Ovary (tissue), 9 donors: ENCODE measurements around the gene CNKSR3. TPM values are rescaled to one million over a fixed set of nuclear protein-coding genes. Genes with fewer than 3 reads are reported as not detected.

Experiments
- DNase-seq, 5 donors: peaks; one replicate each; pipeline ENCODE4 v3.0.0-alpha.2; 2019 to 2020
- H3K27ac ChIP-seq, 2 donors: fragments of 200-600 bp; one replicate each; pipeline versions ENCODE4 v1.5.1 to v1.8.0; 2019 to 2022
- H3K27me3 ChIP-seq: fragments of 200-600 bp; one replicate; pipeline ENCODE4 v1.8.0; 2022
- H3K36me3 ChIP-seq: fragments of 200-600 bp; sonication (generic); one replicate; pipeline ENCODE4 v1.5.1; 2019
- H3K4me1 ChIP-seq: one replicate; pipeline ENCODE4 v1.8.1; 2013; ENCODE audit warnings: mild to moderate bottlenecking, moderate library complexity; ENCODE audit not compliant: insufficient read depth
- H3K4me3 ChIP-seq: fragments of 200-600 bp; sonication (generic); one replicate; pipeline ENCODE4 v1.5.1; 2017
- H3K9me3 ChIP-seq, 2 donors: fragments of 200-600 bp in 1 of 2; sonication (generic) in 1 of 2; one replicate each; pipeline versions ENCODE4 v1.5.1 to v1.8.1; 2013 to 2019; ENCODE audit warnings: mild to moderate bottlenecking in 1 of 2, moderate library complexity in 1 of 2
- EP300 ChIP-seq: sonication (generic); formaldehyde crosslinking; IDR thresholded peaks from one replicate; pipeline ENCODE4 v1.6.1; 2017; ENCODE audit warnings: antibody characterized with exemption
- POLR2A ChIP-seq: fragments of 450-650 bp; IDR thresholded peaks from one replicate; pipeline ENCODE4 v1.6.1; 2017; ENCODE audit warnings: antibody characterized with exemption, mild to moderate bottlenecking, moderate library complexity
- WGBS, 3 donors: extraction: QIAGEN DNeasy Blood & Tissue Kit in 1 of 3; methylation state at CpG; one replicate each; pipeline versions ENCODE4 v1.1.5 to v1.1.7; 2013 to 2017; 5-methylcytosine and 5-hydroxymethylcytosine counted together
- intact Hi-C, 4 donors: fragments of 100-400 bp; cut with DNase I; formaldehyde crosslinking; loops; one replicate each; pipeline versions ENCODE4 v1.11.0 to v1.15.1; 2022 to 2023
- polyA plus RNA-seq, 2 donors: library from polyadenylated mRNA; stranded (reverse); fragments of 200-250 nt in 1 of 2; fragments of 350-450 nt in 1 of 2; fragmentation: Illumina TruSeq in 1 of 2; extraction: RNeasy Lipid Tissue Mini Kit (QIAGEN cat#74804) in 1 of 2; gene quantifications; one replicate each; pipeline ENCODE4 v1.2.3, GENCODE V29; 2013 to 2014
- total RNA-seq, 7 donors: library from RNA; depleted of rRNA in 2 of 7; stranded (reverse); fragments of >200 nt in 2 of 7; fragmentation: NEBNext Ultra II Directional in 3 of 7; extraction: Animal tissue kit (Norgen Biotek cat#: 25700) in 3 of 7; gene quantifications; one replicate each; pipeline versions ENCODE4 v1.1.0 to v1.2.4, GENCODE V29; 2016 to 2023
- TF ChIP-seq, protein P1 (sequence below), 3 donors: fragments of 450-650 bp in 2 of 3; fragments of 200-600 bp in 1 of 3; IDR thresholded peaks; one replicate each; pipeline versions ENCODE4 v1.5.1 to v1.8.0; 2016 to 2022; ENCODE audit warnings: antibody characterized with exemption in 3 of 3, mild to moderate bottlenecking in 1 of 3
- donor health status: DM: no; HTN: no; CAD: no; lungs with moderate emphysema.
- donor health status: DM: no; HTN: no; CAD: no.
- donor health status: Bipolar disorder and iron deficiency.
- donor health status: DM: yes; HTN: yes; CAD: no.
- donor health status: DM: no; HTN: no; CAD: no.
- donor health status: DM: yes; HTN: yes; CAD: no.

The CNKSR3 gene
- total and polyA plus RNA-seq, 9 donors = 8.6 to 16.7 (median 13.4) TPM

DNA sequence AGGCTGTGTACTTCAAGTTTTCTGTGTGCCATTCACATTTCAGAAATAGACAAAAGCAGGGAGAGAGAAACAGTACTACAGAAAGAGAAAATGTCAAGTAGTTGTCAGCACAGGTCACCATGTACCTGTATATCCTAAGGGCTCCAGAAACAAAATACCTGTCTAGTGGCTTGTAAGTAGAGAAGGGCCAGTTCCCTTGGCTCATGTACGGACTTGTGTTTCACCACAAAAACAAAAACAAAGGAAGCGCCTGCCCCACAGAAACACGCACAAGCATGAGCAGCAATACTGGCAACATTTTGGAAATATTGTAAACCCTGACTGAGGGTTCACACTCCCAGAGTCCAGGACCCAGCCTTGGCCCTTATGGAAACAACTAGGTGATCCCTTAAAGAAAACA lies 44.3 kb downstream of the CNKSR3 start:
- Histone ChIP-seq H3K36me3 (no peaks in the 10 kb centered on the region), H3K27me3 (no peaks in the 10 kb centered on the region), H3K27ac (no peak overlapping the region), H3K9me3 (no peaks in the 10 kb centered on the region), H3K4me1 (peaks cover 5% of the 10 kb centered on the region), H3K4me3 (no peak overlapping the region)
- TF ChIP-seq POLR2A (no peak), EP300 (no peak)
- TF ChIP-seq, protein P1, sequence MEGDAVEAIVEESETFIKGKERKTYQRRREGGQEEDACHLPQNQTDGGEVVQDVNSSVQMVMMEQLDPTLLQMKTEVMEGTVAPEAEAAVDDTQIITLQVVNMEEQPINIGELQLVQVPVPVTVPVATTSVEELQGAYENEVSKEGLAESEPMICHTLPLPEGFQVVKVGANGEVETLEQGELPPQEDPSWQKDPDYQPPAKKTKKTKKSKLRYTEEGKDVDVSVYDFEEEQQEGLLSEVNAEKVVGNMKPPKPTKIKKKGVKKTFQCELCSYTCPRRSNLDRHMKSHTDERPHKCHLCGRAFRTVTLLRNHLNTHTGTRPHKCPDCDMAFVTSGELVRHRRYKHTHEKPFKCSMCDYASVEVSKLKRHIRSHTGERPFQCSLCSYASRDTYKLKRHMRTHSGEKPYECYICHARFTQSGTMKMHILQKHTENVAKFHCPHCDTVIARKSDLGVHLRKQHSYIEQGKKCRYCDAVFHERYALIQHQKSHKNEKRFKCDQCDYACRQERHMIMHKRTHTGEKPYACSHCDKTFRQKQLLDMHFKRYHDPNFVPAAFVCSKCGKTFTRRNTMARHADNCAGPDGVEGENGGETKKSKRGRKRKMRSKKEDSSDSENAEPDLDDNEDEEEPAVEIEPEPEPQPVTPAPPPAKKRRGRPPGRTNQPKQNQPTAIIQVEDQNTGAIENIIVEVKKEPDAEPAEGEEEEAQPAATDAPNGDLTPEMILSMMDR (IDR thresholded peaks at IDR 0.05) = no peak
- no peak for DNase-seq
- intact Hi-C loops = no loop called here
- 39 to 60% (median 53%) methylated on average over 3 of the region's 3 CpGs for WGBS, 3 donors

DNA sequence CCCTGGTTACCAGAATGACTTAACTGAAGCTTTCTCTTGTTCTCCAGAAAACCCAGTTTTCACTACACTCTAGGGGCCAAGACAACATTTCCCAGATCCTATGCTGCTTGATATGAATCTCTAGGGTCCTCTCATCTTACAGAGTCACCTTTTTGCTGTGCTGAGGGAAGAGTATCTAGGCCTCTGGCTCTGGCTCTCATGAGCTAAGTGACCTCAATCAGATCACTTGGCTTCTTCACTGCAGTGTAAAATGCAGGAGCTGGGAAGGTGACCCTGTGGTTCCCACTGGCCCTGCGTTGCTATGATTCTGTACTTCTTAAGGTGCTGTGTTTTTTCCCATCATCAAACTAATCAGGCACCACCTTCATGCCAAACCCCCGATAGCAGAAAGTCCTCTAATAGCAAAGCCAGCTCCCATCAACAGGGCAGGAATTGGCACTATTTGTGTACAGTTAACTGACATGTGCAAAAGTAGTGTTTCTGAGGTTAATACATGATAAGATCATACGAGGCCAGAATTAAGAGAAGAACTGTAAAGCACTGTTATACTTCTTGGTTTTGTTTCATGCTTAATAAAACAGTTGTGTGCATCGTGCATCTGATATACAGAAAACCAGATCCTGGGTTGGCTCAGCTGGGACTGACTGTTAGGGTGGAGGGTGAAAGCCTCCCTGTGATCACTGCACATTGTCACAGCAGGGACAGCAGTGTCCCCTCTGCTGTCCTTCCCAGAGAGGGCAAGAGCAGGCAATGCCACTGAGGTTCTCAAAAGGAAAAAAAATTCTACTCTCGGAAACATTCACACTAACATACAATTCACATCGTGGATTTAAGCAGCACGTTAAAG lies 46.7 kb downstream of the CNKSR3 start:
- DNase-seq = no peak
- intact Hi-C loops = no loop called here
- Histone ChIP-seq H3K27me3 (no peaks in the 10 kb centered on the region), H3K9me3 (no peaks in the 10 kb centered on the region), H3K27ac (no peak overlapping the region), H3K4me1 (peaks cover 11% of the 10 kb centered on the region), H3K4me3 (no peak overlapping the region), H3K36me3 (no peaks in the 10 kb centered on the region)
- 83 to 90% (median 85%) methylated on average over 7 of the region's 7 CpGs for WGBS, 3 donors
- no peak for TF ChIP-seq EP300
- no peak for TF ChIP-seq POLR2A
- TF ChIP-seq, protein P1 (IDR thresholded peaks at IDR 0.05) = no peak

DNA sequence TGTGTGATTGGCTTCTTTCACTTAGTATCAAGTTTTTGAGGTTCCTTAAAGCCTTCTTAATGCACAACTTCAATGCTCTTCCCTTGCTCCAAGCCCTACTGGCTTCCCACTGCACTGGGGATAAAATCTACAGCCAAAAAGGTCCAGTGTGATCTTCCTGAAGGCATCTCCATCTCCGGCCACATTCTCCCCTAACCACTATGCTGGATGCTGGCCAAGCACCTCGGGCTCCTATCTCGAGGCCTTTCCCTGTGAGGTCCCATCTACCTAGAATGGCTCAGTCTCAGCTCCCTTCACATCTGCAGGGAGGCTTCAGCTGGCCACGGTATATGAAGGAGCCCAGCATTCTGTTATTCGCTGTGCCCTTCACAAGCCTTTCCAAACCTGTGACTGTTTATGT lies 48.1 kb downstream of the CNKSR3 start:
- intact Hi-C loops = no loop called here

DNA sequence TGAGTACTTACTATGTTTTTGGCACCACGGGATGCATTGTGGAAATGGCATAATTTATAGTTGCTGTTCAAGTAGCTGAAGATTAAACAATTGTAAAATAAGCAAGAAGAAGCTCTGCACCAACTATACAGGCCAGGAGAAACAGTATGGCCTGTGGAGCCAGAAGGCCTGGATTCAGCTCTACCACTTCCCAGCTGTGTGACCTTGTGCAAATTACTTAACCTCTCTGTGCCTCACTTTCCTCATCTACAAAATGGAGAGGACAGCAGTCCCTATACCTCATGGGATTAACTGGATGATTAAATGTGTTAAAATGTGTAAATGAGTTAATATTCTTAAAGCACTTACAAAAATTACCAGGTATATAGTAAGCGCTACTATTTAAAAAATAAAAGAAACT lies 49.1 kb downstream of the CNKSR3 start:
- 84 to 95% (median 86%) methylated on average over 2 of the region's 2 CpGs for WGBS, 3 donors
- H3K9me3 ChIP-seq = no peaks in the 10 kb centered on the region
- H3K4me1 ChIP-seq = peaks cover 18% of the 10 kb centered on the region
- no peak for DNase-seq
- H3K27ac ChIP-seq = no peak overlapping the region
- no peak overlapping the region for H3K4me3 ChIP-seq
- intact Hi-C loops = no loop called here
- no peaks in the 10 kb centered on the region for H3K27me3 ChIP-seq
- TF ChIP-seq POLR2A (no peak), EP300 (no peak)
- TF ChIP-seq, protein P1 (IDR thresholded peaks at IDR 0.05) = no peak
- no peaks in the 10 kb centered on the region for H3K36me3 ChIP-seq

More for the DNA sequence above, 48.1 kb downstream of the CNKSR3 start:
- H3K27ac ChIP-seq = no peak overlapping the region
- H3K36me3 ChIP-seq = no peaks in the 10 kb centered on the region
- no peak overlapping the region for H3K4me3 ChIP-seq
- no peaks in the 10 kb centered on the region for H3K27me3 ChIP-seq
- DNase-seq = no peak
- H3K9me3 ChIP-seq = no peaks in the 10 kb centered on the region
- TF ChIP-seq, protein P1 (IDR thresholded peaks at IDR 0.05) = no peak
- TF ChIP-seq POLR2A = no peak
- TF ChIP-seq EP300 = no peak
- peaks cover 18% of the 10 kb centered on the region for H3K4me1 ChIP-seq
- WGBS, 3 donors = 53 to 65% (median 60%) methylated on average over 5 of the region's 5 CpGs
